Neural progenitor cell (in vitro differentiated cells): ENCODE measurements around the gene TGFB1I1.

ENCODE experiments used
- EZH2 ChIP-seq: fragments of 200-600 bp; sonication (generic); IDR thresholded peaks from 2 replicates; pipeline ENCODE4 v1.6.1; 2017; ENCODE audit warnings: antibody characterized with exemption, mild to moderate bottlenecking, moderate library complexity
- EZH2phosphoT487 ChIP-seq: fragments of 200-600 bp; sonication (generic); IDR thresholded peaks from 2 replicates; pipeline ENCODE4 v1.6.1; 2017; ENCODE audit warnings: antibody characterized with exemption

DNA sequence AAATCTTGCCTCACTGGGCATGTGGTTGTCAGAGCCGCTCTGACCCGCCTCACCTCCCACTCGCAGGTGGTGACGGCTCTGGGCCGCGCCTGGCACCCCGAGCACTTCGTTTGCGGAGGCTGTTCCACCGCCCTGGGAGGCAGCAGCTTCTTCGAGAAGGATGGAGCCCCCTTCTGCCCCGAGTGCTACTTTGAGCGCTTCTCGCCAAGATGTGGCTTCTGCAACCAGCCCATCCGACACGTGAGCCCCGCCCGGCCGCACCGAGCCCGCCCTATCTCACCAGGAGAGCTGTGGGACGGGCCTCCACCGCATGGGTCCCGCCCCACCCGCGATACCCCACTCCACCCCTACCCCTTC lies 4.0 kb downstream of the TGFB1I1 start:
- no peak for TF ChIP-seq EZH2phosphoT487
- TF ChIP-seq EZH2, result peak; percentile 57
